Measurements from ENCODE around the gene DNAJC8.

Gene DNAJC8

GRCh38 chr1:28170001-28170596 is 62.7 kb downstream of the DNAJC8 start:
- DNase-seq, result no peak

DNA sequence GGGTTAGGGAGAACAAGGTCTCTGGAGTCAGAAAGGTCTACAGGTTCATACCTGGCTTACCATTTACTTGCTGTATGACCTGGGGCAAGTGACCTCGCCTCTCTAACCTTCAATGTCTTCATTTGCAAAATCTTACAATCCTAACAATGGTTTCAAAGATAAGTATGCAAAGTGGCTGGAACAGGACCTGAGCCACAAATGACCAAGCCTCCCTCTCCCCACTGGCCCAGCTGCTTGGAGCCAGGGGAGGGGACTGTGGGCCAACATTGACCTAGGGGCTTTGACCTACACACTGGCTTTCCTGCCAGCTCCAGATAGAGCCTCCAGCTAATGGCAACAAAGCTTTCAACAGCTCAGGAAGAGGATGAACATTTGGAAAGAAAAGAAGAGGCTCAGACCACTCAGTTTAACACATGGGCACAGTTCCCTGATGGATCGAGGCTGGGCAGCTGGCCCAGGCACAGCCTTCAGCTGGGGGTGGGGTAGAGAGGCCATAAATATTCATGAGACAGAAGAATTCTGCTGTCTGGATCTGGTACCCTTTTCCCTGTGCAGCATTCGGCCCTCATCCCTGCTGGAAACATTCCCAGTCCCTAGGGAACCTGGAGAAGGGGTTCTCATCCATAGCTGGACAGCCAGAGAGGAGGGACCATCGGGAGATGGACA is 69.2 kb downstream of the DNAJC8 start:
- no peak for DNase-seq

GRCh38 chr1:28162151-28162550 is 70.7 kb downstream of the DNAJC8 start:
- no peak for DNase-seq

DNA sequence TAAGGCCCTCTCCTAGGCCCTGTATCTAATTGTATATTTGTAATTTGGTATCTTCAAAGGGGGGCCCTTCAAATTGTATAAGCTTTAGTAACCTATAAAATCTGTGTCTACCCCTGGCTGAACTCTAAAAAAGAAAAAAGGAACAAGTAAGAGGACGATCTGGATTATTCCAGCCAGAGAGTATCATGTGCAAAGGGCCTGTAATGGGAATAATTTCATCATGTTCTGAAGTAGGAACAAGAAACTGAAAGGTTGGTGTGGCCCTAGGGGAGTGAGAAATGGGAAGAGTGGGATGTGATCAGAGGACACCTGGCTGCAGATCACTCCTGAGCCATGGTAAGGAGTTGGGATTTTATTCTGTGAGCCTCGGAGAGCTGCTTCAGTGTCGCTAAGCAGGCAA is 71.1 kb downstream of the DNAJC8 start:
- DNase-seq, result no peak

GRCh38 chr1:28160782-28161266 is 72.0 kb downstream of the DNAJC8 start:
- no peak for DNase-seq

GRCh38 chr1:28159680-28160079 is 73.1 kb downstream of the DNAJC8 start:
- no peak for DNase-seq

GRCh38 chr1:28159243-28159642 is 73.6 kb downstream of the DNAJC8 start:
- DNase-seq, result no peak

DNA sequence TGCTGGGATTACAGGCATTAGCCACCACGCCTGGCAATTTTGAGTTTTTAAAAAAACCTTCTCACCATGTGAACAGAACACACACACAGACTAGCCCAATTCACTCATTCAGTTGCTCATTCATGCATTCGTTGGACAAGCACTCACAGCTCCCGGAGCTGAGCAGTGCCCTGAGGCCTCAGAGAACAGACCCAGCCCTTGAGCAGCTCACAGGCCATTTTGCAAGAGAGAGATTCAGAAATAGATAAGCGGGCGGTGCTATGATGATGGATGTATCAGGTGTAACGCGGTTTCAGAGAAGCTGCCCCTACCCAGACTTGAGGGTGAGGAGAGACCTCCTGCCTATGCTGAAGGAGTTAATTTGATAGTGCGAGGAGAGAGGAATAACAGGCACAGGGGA is 74.9 kb downstream of the DNAJC8 start:
- DNase-seq, result no peak

GRCh38 chr1:28156821-28157220 is 76.0 kb downstream of the DNAJC8 start:
- no peak for DNase-seq

DNA sequence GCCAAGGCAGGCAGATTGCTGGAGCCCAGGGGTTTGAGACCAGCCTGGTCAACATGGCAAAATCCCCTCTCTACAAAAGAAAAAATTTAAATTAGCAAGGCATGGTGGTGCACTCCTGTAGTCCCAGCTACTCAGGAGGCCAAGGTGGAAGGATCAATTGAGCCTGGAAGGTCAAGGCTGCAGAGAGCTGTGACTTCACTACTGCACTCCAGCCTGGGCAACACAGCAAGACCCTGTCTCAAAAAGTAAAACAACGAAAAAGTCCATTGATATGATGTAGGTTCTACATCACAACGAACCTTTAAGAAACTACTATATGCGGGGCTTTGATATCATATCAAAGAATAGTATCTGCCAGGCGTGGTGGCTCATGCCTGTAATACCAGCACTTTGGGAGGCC is 77.2 kb downstream of the DNAJC8 start:
- no peak for DNase-seq

GRCh38 chr1:28154078-28154594 is 78.7 kb downstream of the DNAJC8 start:
- DNase-seq, result no peak
